GM12878 (cell line): ENCODE results near the gene MSI2. TPM values are rescaled to one million over a fixed set of nuclear protein-coding genes. Genes with fewer than 3 reads are reported as not detected.

ENCODE experiments used
- ATAC-seq: fragments of 200-7000 bp; cut with Tn5 transposase; 3 replicates; pipeline ENCODE4 v1.9.1; 2020; ENCODE audit warnings: mild to moderate bottlenecking, moderate library complexity
- BruUV-seq: library from RNA; stranded (reverse); fragments of 400-500 nt; replicated peaks from 2 replicates; lab custom pipeline; 2021; lab: Mats Ljungman, UMichigan
- CTCF ChIA-PET: fragments of 300-600 bp; sonication (Branson Sonifier 250); formaldehyde crosslinking; extraction: SDS; loops from one replicate; lab custom pipeline; 2021; ENCODE audit warnings: inconsistent platforms; lab: Yijun Ruan, JAX
- POLR2A ChIA-PET: fragments of 350-600 bp; formaldehyde crosslinking; extraction: SDS; loops from one replicate; lab custom pipeline; 2021; ENCODE audit warnings: inconsistent platforms; lab: Charles Lee
- RAD21 ChIA-PET: fragments of 300-600 bp; sonication (Branson Sonifier 250); formaldehyde crosslinking; loops from one replicate; lab custom pipeline; 2023; ENCODE audit warnings: antibody characterized with exemption; ENCODE audit not compliant: unreplicated experiment; lab: Charles Lee
- SMC1A ChIA-PET: fragments of 300-600 bp; sonication (Branson Sonifier 250); formaldehyde crosslinking; loops from one replicate; lab custom pipeline; 2023; ENCODE audit not compliant: unreplicated experiment, uncharacterized antibody; lab: Charles Lee
- DNase-seq: peaks from one replicate; pipeline ENCODE4 v3.0.0-alpha.2; 2011; ENCODE audit warnings: low read depth, low spot score
- FAIRE-seq: peaks from 3 replicates; lab custom pipeline; 2011; peaks lifted over from hg19 to GRCh38; lab: Jason Lieb, UNC
- H2AFZ ChIP-seq: 2 replicates; pipeline ENCODE4 v1.6.0; 2011; ENCODE audit warnings: low read depth, low read length, control low read depth; ENCODE audit not compliant: control insufficient read depth
- H3K27ac ChIP-seq: 2 replicates; pipeline ENCODE4 v1.5.1; 2011; ENCODE audit warnings: control low read depth; ENCODE audit not compliant: control insufficient read depth, insufficient read depth
- H3K27me3 ChIP-seq, 2 experiments: replicated peaks in 1 of 2; 2 replicates each; pipeline versions ENCODE4 v1.6.0 to v1.6.1; 2011; ENCODE audit warnings: low read length in 1 of 2; ENCODE audit not compliant: control insufficient read depth in 2 of 2, insufficient read depth in 2 of 2
- H3K36me3 ChIP-seq, 2 experiments: 2 replicates each; pipeline ENCODE4 v1.5.1; 2011; ENCODE audit warnings: low read length in 1 of 2; ENCODE audit not compliant: control insufficient read depth in 2 of 2, insufficient read depth in 2 of 2
- H3K4me1 ChIP-seq: 2 replicates; pipeline ENCODE4 v1.6.1; 2011; ENCODE audit warnings: mild to moderate bottlenecking, low read length, moderate library complexity, mixed read lengths; ENCODE audit not compliant: control insufficient read depth, insufficient read depth
- H3K4me2 ChIP-seq: 2 replicates; pipeline ENCODE4 v1.6.0; 2011; ENCODE audit warnings: control low read depth; ENCODE audit not compliant: control insufficient read depth, insufficient read depth
- H3K4me3 ChIP-seq: fragments of 200-600 bp; sonication (generic); 2 replicates; pipeline ENCODE4 v1.5.1; 2016
- H3K79me2 ChIP-seq: 2 replicates; pipeline ENCODE4 v1.6.0; 2011; ENCODE audit warnings: low read length; ENCODE audit not compliant: control insufficient read depth, insufficient read depth
- H3K9ac ChIP-seq: 2 replicates; pipeline ENCODE4 v1.8.0; 2011; ENCODE audit warnings: low read length, control low read depth, mixed read lengths; ENCODE audit not compliant: control insufficient read depth, insufficient read depth
- H3K9me3 ChIP-seq: replicated peaks from 3 replicates; pipeline ENCODE4 v1.5.1; 2011; ENCODE audit warnings: mild to moderate bottlenecking, low read length; ENCODE audit not compliant: control insufficient read depth, insufficient read depth
- H4K20me1 ChIP-seq: 2 replicates; pipeline ENCODE4 v1.6.0; 2011; ENCODE audit not compliant: control insufficient read depth, insufficient read depth
- ATF7 ChIP-seq: fragments of 450-650 bp; IDR thresholded peaks from 2 replicates; pipeline ENCODE4 v1.6.1; 2016; ENCODE audit warnings: low read depth, mild to moderate bottlenecking
- CHD2 ChIP-seq: IDR thresholded peaks from 2 replicates; pipeline ENCODE4 v1.6.1; 2011; ENCODE audit warnings: low read depth, low read length, improper control_type of control experiment, borderline replicate concordance
- ELK1 ChIP-seq: IDR thresholded peaks from 2 replicates; pipeline ENCODE4 v1.6.1; 2012; ENCODE audit warnings: low read depth, low read length, improper control_type of control experiment
- HCFC1 ChIP-seq: fragments of 150-350 bp; IDR thresholded peaks from 2 replicates; pipeline ENCODE4 v1.6.1; 2014; ENCODE audit warnings: low read length
- IRF3 ChIP-seq: fragments of 450-650 bp; IDR thresholded peaks from 2 replicates; pipeline ENCODE4 v1.6.1; 2014; ENCODE audit warnings: mild to moderate bottlenecking
- NR2F1 ChIP-seq: fragments of 450-650 bp; conservative IDR thresholded peaks from 2 replicates; pipeline ENCODE4 v1.6.1; 2017; ENCODE audit warnings: mild to moderate bottlenecking
- RCOR1 ChIP-seq: conservative IDR thresholded peaks from 2 replicates; pipeline ENCODE4 v1.6.1; 2012; ENCODE audit warnings: low read depth, low read length, improper control_type of control experiment
- RELB ChIP-seq: fragments of 450-650 bp; IDR thresholded peaks from 2 replicates; pipeline ENCODE4 v1.6.1; 2017; ENCODE audit warnings: low read depth, mild to moderate bottlenecking, moderate library complexity
- SMC3 ChIP-seq: IDR thresholded peaks from 2 replicates; pipeline ENCODE4 v1.6.1; 2011; ENCODE audit warnings: low read length, improper control_type of control experiment, borderline replicate concordance
- TCF12 ChIP-seq: IDR thresholded peaks from 2 replicates; pipeline ENCODE4 v1.6.1; 2011; ENCODE audit warnings: low read depth, mild to moderate bottlenecking, low read length
- YBX1 ChIP-seq: fragments of 450-650 bp; IDR thresholded peaks from 2 replicates; pipeline ENCODE4 v1.6.1; 2016; ENCODE audit warnings: antibody characterized with exemption
- ZBTB11 ChIP-seq: fragments of 450-650 bp; formaldehyde crosslinking; IDR thresholded peaks from 2 replicates; pipeline ENCODE4 v1.5.0; 2022; ENCODE audit warnings: mild to moderate bottlenecking, missing genetic modification characterization
- WGBS: methylation state at CpG from one replicate; pipeline ENCODE4 v1.1.6; 2016; ENCODE audit warnings: low lambda C conversion rate; ENCODE audit not compliant: insufficient replicate concordance, insufficient coverage; ENCODE audit errors: missing lambda C conversion rate; 5-methylcytosine and 5-hydroxymethylcytosine counted together
- in situ Hi-C: fragments of 300-500 bp; cut with MboI; formaldehyde crosslinking; loops from 9 replicates; pipeline ENCODE4 v1.14.3; 2018; ENCODE audit warnings: mixed read lengths
- intact Hi-C: fragments of 100-400 bp; cut with micrococcal nuclease; formaldehyde crosslinking; loops from one replicate; pipeline ENCODE4 v1.14.2; 2022; ENCODE audit not compliant: unreplicated experiment
- polyA plus RNA-seq, 11 experiments: library from polyadenylated mRNA; depleted of rRNA in 4 of 11; unstranded in 6 of 11; stranded (reverse) in 5 of 11; fragments of >200 nt; fragmentation: Nextera tagmentation in 4 of 11; fragmentation: Illumina TruSeq in 1 of 11; extraction: Ambion mirVana in 4 of 11; extraction: Trizol in 1 of 11; gene quantifications; 1 replicate in 1 of 11; 2 replicates in 10 of 11; pipeline versions ENCODE4 v1.2.1 to v1.2.3, GENCODE V29; 2011 to 2016; ENCODE audit warnings: inconsistent platforms in 2 of 11, missing spikeins in 2 of 11, low read depth in 1 of 11
- total RNA-seq, 4 experiments: library from RNA; depleted of rRNA in 3 of 4; stranded (reverse); fragments of >200 nt in 3 of 4; fragmentation: Illumina TruSeq in 1 of 4; extraction: Trizol in 1 of 4; gene quantifications; 2 replicates each; pipeline versions ENCODE4 v1.2.1 to v1.2.3, GENCODE V29; 2013 to 2021

The MSI2 gene
- total and polyA plus RNA-seq, 10 of the 15 experiments (the other 5 are each of a cell fraction or from before 2014, with no cell fraction given), result 6.1 to 76.1 (median 42.0) TPM

GRCh38 chr17:57516290-57517230, 260.2 kb downstream of the MSI2 start:
- FAIRE-seq (no peak), ATAC-seq (no peak), DNase-seq (no peak)
- WGBS, result 99% methylated on average over 10 of the region's 10 CpGs
- no peak overlapping the region for H3K9ac ChIP-seq
- RAD21 ChIA-PET, result interaction anchor here (0.8 to 1.9 kb wide), 3 partner anchors 62 to 273 kb away, joined by 3 to 4 read pairs (median 4); no protein-coding TSS in a partner anchor
- H3K9me3 ChIP-seq, result no peaks in the 10 kb centered on the region
- POLR2A ChIA-PET, result no interaction called here
- SMC1A ChIA-PET, result interaction anchor here (0.5 to 2.1 kb wide), 4 partner anchors 47 to 273 kb away, joined by 3 to 11 read pairs (median 4); no protein-coding TSS in a partner anchor
- H3K4me2 ChIP-seq, result no peak overlapping the region
- H3K27ac ChIP-seq, result no peak overlapping the region
- H3K4me1 ChIP-seq, result peaks cover 6% of the 10 kb centered on the region
- in situ Hi-C loops (no loop called here), intact Hi-C loops (no loop called here)
- peaks cover 2% of the 10 kb centered on the region; the same call in 1 of the 2 replicates for H3K79me2 ChIP-seq
- peaks cover 0 to 4% of the 10 kb centered on the region in 2 experiments; a peak in 2 of 4 replicates for H3K36me3 ChIP-seq
- H4K20me1 ChIP-seq, result no peaks in the 10 kb centered on the region
- no peaks in the 10 kb centered on the region for H3K27me3 ChIP-seq
- BruUV-seq, result no TSS peak
- no peak overlapping the region for H3K4me3 ChIP-seq
- CTCF ChIA-PET, result interaction anchor here (1.4 to 3.1 kb wide), 4 partner anchors 9 to 273 kb away, joined by 3 to 26 read pairs (median 8); no protein-coding TSS in a partner anchor
- H2AFZ ChIP-seq, result no peak overlapping the region
- TF ChIP-seq YBX1 (no peak), RELB (no peak), TCF12 (no peak), NR2F1 (no peak), RCOR1 (no peak), IRF3 (no peak), ATF7 (no peak), SMC3 (no peak), ELK1 (no peak), ZBTB11 (CRISPR knock-in tag) (no peak), HCFC1 (no peak), CHD2 (no peak)
